H1 (cell line): ENCODE data around the gene C1orf115. TPM values are rescaled to one million over a fixed set of nuclear protein-coding genes. Genes with fewer than 3 reads are reported as not detected.

ENCODE experiments used
- CTCF ChIA-PET: fragments of 300-600 bp; sonication (Branson Sonifier 250); formaldehyde crosslinking; loops from one replicate; lab custom pipeline; 2021; ENCODE audit not compliant: partially characterized antibody; lab: Charles Lee
- POLR2A ChIA-PET: fragments of 300-600 bp; sonication (Branson Sonifier 250); formaldehyde crosslinking; loops from one replicate; lab custom pipeline; 2021; ENCODE audit warnings: inconsistent platforms; ENCODE audit not compliant: partially characterized antibody; lab: Charles Lee
- DNase-seq, 2 experiments: peaks; one replicate each; pipeline versions ENCODE4 v3.0.0 to v3.0.0-alpha.2; 2010 to 2022; ENCODE audit warnings: low spot score in 2 of 2, low read depth in 1 of 2, mixed read lengths in 1 of 2
- FAIRE-seq: peaks from 2 replicates; lab custom pipeline; 2011; peaks lifted over from hg19 to GRCh38; lab: Jason Lieb, UNC
- H2AFZ ChIP-seq: 2 replicates; pipeline ENCODE4 v1.8.1; 2012; ENCODE audit warnings: low read length, inconsistent platforms
- H2AK5ac ChIP-seq: 2 replicates; pipeline ENCODE4 v1.6.1; 2013; ENCODE audit warnings: low read depth, low read length
- H2BK120ac ChIP-seq: replicated peaks from 2 replicates; pipeline ENCODE3; 2013; ENCODE audit warnings: low read depth, low read length, inconsistent platforms
- H2BK12ac ChIP-seq: 2 replicates; pipeline ENCODE4 v1.6.1; 2013; ENCODE audit warnings: low read depth, low read length
- H2BK15ac ChIP-seq: 2 replicates; pipeline ENCODE4 v1.6.1; 2013; ENCODE audit warnings: low read length
- H2BK20ac ChIP-seq: 2 replicates; pipeline ENCODE4 v1.6.1; 2013; ENCODE audit warnings: low read length
- H2BK5ac ChIP-seq: 2 replicates; pipeline ENCODE4 v1.6.1; 2013; ENCODE audit warnings: low read depth, low read length
- H3K14ac ChIP-seq: 2 replicates; pipeline ENCODE4 v1.6.1; 2013; ENCODE audit warnings: inconsistent platforms; ENCODE audit not compliant: insufficient read length
- H3K18ac ChIP-seq: 2 replicates; pipeline ENCODE4 v1.6.1; 2013; ENCODE audit warnings: low read length; ENCODE audit errors: extremely low read depth
- H3K23ac ChIP-seq: 2 replicates; pipeline ENCODE4 v1.6.1; 2013; ENCODE audit warnings: inconsistent platforms; ENCODE audit not compliant: insufficient read length
- H3K23me2 ChIP-seq: 2 replicates; pipeline ENCODE4 v1.6.1; 2013; ENCODE audit warnings: low read depth, low read length
- H3K27ac ChIP-seq: 2 replicates; pipeline ENCODE4 v1.6.1; 2011; ENCODE audit warnings: low read depth, low read length, inconsistent platforms
- H3K27me3 ChIP-seq, 4 experiments: replicated peaks in 1 of 4; 1 replicate in 1 of 4; 2 replicates in 3 of 4; pipeline versions ENCODE4 v1.6.1 to v1.8.1; 2011 to 2013; ENCODE audit warnings: low read length in 3 of 4, mild to moderate bottlenecking in 3 of 4, inconsistent platforms in 2 of 4, mixed read lengths in 2 of 4, moderate library complexity in 1 of 4; ENCODE audit not compliant: control insufficient read depth in 3 of 4, insufficient read depth in 3 of 4; ENCODE audit errors: extremely low read depth in 1 of 4
- H3K36me3 ChIP-seq, 4 experiments: 2 replicates each; pipeline versions ENCODE4 v1.6.1 to v1.8.1; 2011 to 2013; ENCODE audit warnings: mild to moderate bottlenecking in 4 of 4, low read length in 3 of 4, moderate library complexity in 2 of 4, control low read depth in 1 of 4, inconsistent platforms in 1 of 4; ENCODE audit not compliant: insufficient read depth in 4 of 4, control insufficient read depth in 2 of 4
- H3K4ac ChIP-seq: replicated peaks from 2 replicates; pipeline ENCODE3; 2013; ENCODE audit warnings: low read length, low read depth, mixed read lengths, inconsistent platforms; ENCODE audit not compliant: insufficient read length
- H3K4me1 ChIP-seq, 4 experiments: replicated peaks in 1 of 4; 1 replicate in 1 of 4; 2 replicates in 3 of 4; pipeline versions ENCODE4 v1.6.1 to v1.8.1; 2011 to 2013; ENCODE audit warnings: low read length in 3 of 4, inconsistent platforms in 2 of 4, mixed read lengths in 1 of 4; ENCODE audit not compliant: insufficient read depth in 4 of 4, control insufficient read depth in 3 of 4
- H3K4me2 ChIP-seq, 2 experiments: 2 replicates each; pipeline versions ENCODE4 v1.6.1 to v1.8.1; 2011 to 2013; ENCODE audit warnings: low read depth in 2 of 2, low read length in 2 of 2, control low read depth in 1 of 2, inconsistent platforms in 1 of 2, mild to moderate bottlenecking in 1 of 2; ENCODE audit not compliant: insufficient read depth in 1 of 2
- H3K4me3 ChIP-seq, 4 experiments: fragments of 200-600, 300-600 bp in 1 of 4; sonication (generic), shearing (Covaris generic), sonication (Bioruptor Twin) in 1 of 4; 2 replicates each; pipeline versions ENCODE4 v1.5.1 to v1.8.1; 2011 to 2016; ENCODE audit warnings: low read length in 4 of 4, low read depth in 3 of 4, control low read depth in 2 of 4, inconsistent platforms in 2 of 4, mild to moderate bottlenecking in 2 of 4, mixed read lengths in 1 of 4, moderate library complexity in 1 of 4; ENCODE audit not compliant: insufficient read depth in 2 of 4; ENCODE audit errors: extremely low read depth in 1 of 4
- H3K56ac ChIP-seq: replicated peaks from 2 replicates; pipeline ENCODE3; 2013; ENCODE audit warnings: low read depth, mild to moderate bottlenecking, mixed read lengths, low read length, inconsistent platforms; ENCODE audit not compliant: insufficient read length
- H3K79me1 ChIP-seq: 2 replicates; pipeline ENCODE4 v1.6.1; 2013; ENCODE audit warnings: low read depth, low read length, control low read depth
- H3K79me2 ChIP-seq, 2 experiments: 2 replicates each; pipeline versions ENCODE4 v1.6.1 to v1.8.1; 2012 to 2013; ENCODE audit warnings: low read length in 2 of 2, mild to moderate bottlenecking in 2 of 2, inconsistent platforms in 1 of 2; ENCODE audit not compliant: insufficient read depth in 2 of 2, control insufficient read depth in 1 of 2
- H3K9ac ChIP-seq, 4 experiments: replicated peaks in 1 of 4; 1 replicate in 1 of 4; 2 replicates in 3 of 4; pipeline versions ENCODE4 v1.6.1 to v1.8.1; 2011 to 2013; ENCODE audit warnings: low read depth in 3 of 4, low read length in 3 of 4, control low read depth in 2 of 4, mild to moderate bottlenecking in 2 of 4, moderate library complexity in 2 of 4, inconsistent platforms in 1 of 4; ENCODE audit errors: extremely low read depth in 1 of 4
- H3K9me3 ChIP-seq, 2 experiments: 2 replicates each; pipeline versions ENCODE4 v1.6.1 to v1.8.1; 2012 to 2013; ENCODE audit warnings: mild to moderate bottlenecking in 2 of 2, moderate library complexity in 2 of 2, control low read depth in 1 of 2, inconsistent platforms in 1 of 2, low read depth in 1 of 2, low read length in 1 of 2, mixed read lengths in 1 of 2; ENCODE audit not compliant: insufficient read depth in 2 of 2
- H4K20me1 ChIP-seq, 2 experiments: replicated peaks in 1 of 2; 2 replicates each; pipeline versions ENCODE3 to v1.8.1; 2011 to 2013; ENCODE audit warnings: inconsistent platforms in 2 of 2, low read length in 2 of 2, mild to moderate bottlenecking in 1 of 2; ENCODE audit not compliant: insufficient read depth in 2 of 2, control insufficient read depth in 1 of 2
- H4K5ac ChIP-seq: 2 replicates; pipeline ENCODE4 v1.6.1; 2013; ENCODE audit warnings: low read length, low read depth, mixed read lengths, inconsistent platforms; ENCODE audit not compliant: insufficient read length
- H4K8ac ChIP-seq: 2 replicates; pipeline ENCODE4 v1.8.0; 2013; ENCODE audit warnings: mild to moderate bottlenecking, moderate library complexity, low read length, inconsistent platforms; ENCODE audit not compliant: insufficient read depth; ENCODE audit errors: extremely low read depth
- H4K91ac ChIP-seq: replicated peaks from 2 replicates; pipeline ENCODE3; 2013; ENCODE audit warnings: low read length, mixed read lengths, inconsistent platforms; ENCODE audit not compliant: insufficient read length
- ATF3 ChIP-seq: IDR thresholded peaks from 2 replicates; pipeline ENCODE4 v1.6.1; 2011; ENCODE audit warnings: low read depth, mild to moderate bottlenecking, low read length; ENCODE audit not compliant: insufficient read depth
- BRCA1 ChIP-seq: IDR thresholded peaks from 2 replicates; pipeline ENCODE4 v1.6.1; 2012; ENCODE audit warnings: low read depth, low read length, improper control_type of control experiment
- CBX5 ChIP-seq: fragments of 300-800, 300-1000 bp; sonication (generic); IDR thresholded peaks from 2 replicates; pipeline ENCODE4 v1.7.1; 2016; ENCODE audit warnings: antibody characterized with exemption, low read length, low read depth
- CHD2 ChIP-seq: IDR thresholded peaks from 2 replicates; pipeline ENCODE4 v1.6.1; 2012; ENCODE audit warnings: low read length, improper control_type of control experiment
- EZH2 ChIP-seq: fragments of 200-600 bp; sonication (generic); IDR thresholded peaks from 2 replicates; pipeline ENCODE4 v1.7.1; 2012; ENCODE audit warnings: low read depth, mild to moderate bottlenecking, moderate library complexity, low read length, inconsistent platforms; ENCODE audit not compliant: severe bottlenecking
- FOSL1 ChIP-seq: IDR thresholded peaks from 2 replicates; pipeline ENCODE4 v1.6.1; 2011; ENCODE audit warnings: mild to moderate bottlenecking, low read depth, low read length, moderate library complexity; ENCODE audit not compliant: insufficient read depth
- HDAC6 ChIP-seq: IDR thresholded peaks from one replicate; pipeline ENCODE4 v1.7.1; 2012; ENCODE audit warnings: low read depth, mild to moderate bottlenecking, inconsistent platforms, low read length, moderate library complexity
- JUND ChIP-seq: IDR thresholded peaks from 2 replicates; pipeline ENCODE4 v1.6.1; 2011; ENCODE audit warnings: mild to moderate bottlenecking, improper control_type of control experiment, low read length
- MAFK ChIP-seq: IDR thresholded peaks from 2 replicates; pipeline ENCODE4 v1.6.1; 2012; ENCODE audit warnings: low read depth, mild to moderate bottlenecking, improper control_type of control experiment, low read length
- PHF8 ChIP-seq: fragments of 200-600 bp; sonication (generic); conservative IDR thresholded peaks from 2 replicates; pipeline ENCODE4 v1.7.1; 2012; ENCODE audit warnings: low read depth, mild to moderate bottlenecking, inconsistent platforms, low read length, moderate library complexity
- POU5F1 ChIP-seq: IDR thresholded peaks from 2 replicates; pipeline ENCODE4 v1.6.1; 2011; ENCODE audit warnings: low read depth, mild to moderate bottlenecking, low read length, moderate library complexity
- SIN3A ChIP-seq, 2 experiments: IDR thresholded peaks in 1 of 2; conservative IDR thresholded peaks in 1 of 2; 2 replicates each; pipeline ENCODE4 v1.6.1; 2011 to 2012; ENCODE audit warnings: low read length in 2 of 2, improper control_type of control experiment in 1 of 2, low read depth in 1 of 2, mild to moderate bottlenecking in 1 of 2
- SIRT6 ChIP-seq: IDR thresholded peaks from one replicate; pipeline ENCODE4 v1.7.1; 2012; ENCODE audit warnings: low read length, inconsistent platforms
- SP1 ChIP-seq: IDR thresholded peaks from 2 replicates; pipeline ENCODE4 v1.6.1; 2011; ENCODE audit warnings: low read depth, low read length
- YY1 ChIP-seq: IDR thresholded peaks from 2 replicates; pipeline ENCODE4 v1.6.1; 2011; ENCODE audit warnings: low read depth, mild to moderate bottlenecking, low read length
- WGBS, 2 experiments: shearing (Covaris generic) in 1 of 2; methylation state at CpG; one replicate each; pipeline versions ENCODE4 v1.1.6 to v1.1.7; 2013 to 2015; ENCODE audit warnings: low lambda C conversion rate in 2 of 2, mixed read lengths in 2 of 2, inconsistent platforms in 1 of 2, low coverage in 1 of 2, missing lambda C conversion rate in 1 of 2; ENCODE audit not compliant: insufficient replicate concordance in 2 of 2, insufficient coverage in 1 of 2, insufficient read length in 1 of 2; ENCODE audit errors: extremely low coverage in 1 of 2, missing lambda C conversion rate in 1 of 2; 5-methylcytosine and 5-hydroxymethylcytosine counted together
- polyA plus RNA-seq, 7 experiments: library from polyadenylated mRNA; depleted of rRNA in 3 of 7; stranded (reverse) in 5 of 7; unstranded in 2 of 7; fragments of >200 nt in 5 of 7; fragments of 200-250 nt in 2 of 7; gene quantifications; 1 replicate in 5 of 7; 2 replicates in 1 of 7; 4 replicates in 1 of 7; pipeline versions ENCODE4 v1.2.1 to v1.2.3, GENCODE V29; 2011 to 2013; ENCODE audit warnings: missing spikeins in 2 of 7, mixed read lengths in 2 of 7
- total RNA-seq: library from RNA; stranded (reverse); fragmentation: NEBNext Ultra II Directional; extraction: Animal tissue kit (Norgen Biotek cat#: 25700); gene quantifications from 2 replicates; pipeline ENCODE4 v1.2.1, GENCODE V29; 2021

Gene C1orf115
- total and polyA plus RNA-seq, 2 of the 8 experiments (the other 6 are each of a cell fraction or from before 2014, with no cell fraction given): 3.5 to 5.6 TPM

- Histone ChIP-seq H4K5ac (no peak overlapping the region), H2BK15ac (no peak overlapping the region), H3K23ac (no peak overlapping the region), H3K27me3 (no peaks in the 10 kb centered on the region), H3K4me3 (no peak overlapping the region), H2BK20ac (no peak overlapping the region), H2AK5ac (no peak overlapping the region), H3K4ac (no peak overlapping the region), H4K91ac (no peak overlapping the region), H2BK5ac (no peak overlapping the region), H2BK120ac (no peak overlapping the region), H2AFZ (no peak overlapping the region), H3K36me3 (no peaks in the 10 kb centered on the region), H3K4me1 (peaks cover 0 to 11% (median 3%) of the 10 kb centered on the region in 4 experiments; a peak in 4 of 7 replicates), H3K27ac (no peak overlapping the region), H3K18ac (no peak overlapping the region), H3K79me2 (no peaks in the 10 kb centered on the region), H3K14ac (no peak overlapping the region), H3K56ac (no peak overlapping the region), H4K20me1 (no peaks in the 10 kb centered on the region), H3K9me3 (no peaks in the 10 kb centered on the region), H4K8ac (no peak overlapping the region), H3K4me2 (no peak overlapping the region), H3K9ac (no peak overlapping the region), H2BK12ac (no peak overlapping the region), H3K79me1 (no peaks in the 10 kb centered on the region), H3K23me2 (no peaks in the 10 kb centered on the region)
- CTCF ChIA-PET: interaction anchor here (1.2 to 1.9 kb wide), 4 partner anchors 10 to 103 kb away, joined by 3 to 7 read pairs (median 4); no protein-coding TSS in a partner anchor
- DNase-seq (no peak), FAIRE-seq (no peak)
- POLR2A ChIA-PET: no interaction called here
- 87% methylated on average over 7 of the region's 10 CpGs; no CpG with 5 or more reads in 1 of the 2 experiments for WGBS, 2 experiments
- no peak for TF ChIP-seq SP1
- TF ChIP-seq HDAC6: no peak
- no peak for TF ChIP-seq JUND
- no peak for TF ChIP-seq POU5F1
- no peak for TF ChIP-seq EZH2
- TF ChIP-seq ATF3: no peak
- no peak for TF ChIP-seq SIN3A (conservative IDR thresholded peaks at IDR 0.05 in 1 of 2, IDR thresholded peaks at IDR 0.05 in 1 of 2; ENCODE audit: low read depth in 1 of 2, low read length in 2 of 2)
- TF ChIP-seq SIRT6: no peak
- no peak for TF ChIP-seq FOSL1
- no peak for TF ChIP-seq CBX5
- TF ChIP-seq PHF8: no peak
- no peak for TF ChIP-seq YY1
- TF ChIP-seq CHD2: no peak
- TF ChIP-seq MAFK: no peak
- TF ChIP-seq BRCA1: no peak
These were observed 17.0 kb downstream of the C1orf115 start for GRCh38 chr1:220707160-220707559.
